ENCODE data around the gene LY6G5B. TPM values are rescaled to one million over a fixed set of nuclear protein-coding genes. Genes with fewer than 3 reads are reported as not detected.

LY6G5B gene
- total RNA-seq, 3 donors from 2014 or later, result 13.1 to 17.2 (median 15.5) TPM

DNA sequence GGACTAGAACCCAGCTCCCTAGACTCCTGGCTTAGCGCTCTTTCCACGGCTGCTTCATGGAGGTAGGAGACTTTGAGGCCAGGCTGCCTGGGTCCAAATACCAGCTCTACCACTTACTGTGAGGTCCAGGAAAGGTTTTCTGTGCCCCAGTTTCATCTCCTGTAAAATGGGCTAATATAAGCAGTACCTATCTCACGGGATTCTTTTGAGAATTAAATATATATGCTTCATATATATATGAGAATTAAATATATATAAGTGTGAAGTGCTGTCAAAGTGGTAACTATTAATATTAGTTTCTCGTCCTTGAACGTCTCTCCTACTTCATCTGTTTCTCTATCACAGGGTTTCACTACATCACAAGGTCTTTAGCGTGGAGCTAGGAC lies 21.3 kb downstream of the LY6G5B start:
- TF ChIP-seq, protein P1, sequence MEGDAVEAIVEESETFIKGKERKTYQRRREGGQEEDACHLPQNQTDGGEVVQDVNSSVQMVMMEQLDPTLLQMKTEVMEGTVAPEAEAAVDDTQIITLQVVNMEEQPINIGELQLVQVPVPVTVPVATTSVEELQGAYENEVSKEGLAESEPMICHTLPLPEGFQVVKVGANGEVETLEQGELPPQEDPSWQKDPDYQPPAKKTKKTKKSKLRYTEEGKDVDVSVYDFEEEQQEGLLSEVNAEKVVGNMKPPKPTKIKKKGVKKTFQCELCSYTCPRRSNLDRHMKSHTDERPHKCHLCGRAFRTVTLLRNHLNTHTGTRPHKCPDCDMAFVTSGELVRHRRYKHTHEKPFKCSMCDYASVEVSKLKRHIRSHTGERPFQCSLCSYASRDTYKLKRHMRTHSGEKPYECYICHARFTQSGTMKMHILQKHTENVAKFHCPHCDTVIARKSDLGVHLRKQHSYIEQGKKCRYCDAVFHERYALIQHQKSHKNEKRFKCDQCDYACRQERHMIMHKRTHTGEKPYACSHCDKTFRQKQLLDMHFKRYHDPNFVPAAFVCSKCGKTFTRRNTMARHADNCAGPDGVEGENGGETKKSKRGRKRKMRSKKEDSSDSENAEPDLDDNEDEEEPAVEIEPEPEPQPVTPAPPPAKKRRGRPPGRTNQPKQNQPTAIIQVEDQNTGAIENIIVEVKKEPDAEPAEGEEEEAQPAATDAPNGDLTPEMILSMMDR (IDR thresholded peaks at IDR 0.05), result no peak
- no peaks in the 10 kb centered on the region for H3K9me3 ChIP-seq
- intact Hi-C loops (cut with DNase I, micrococcal nuclease), result no loop called here
- DNase-seq, result no peak
- no peak overlapping the region for H3K4me3 ChIP-seq
- peaks cover 13% of the 10 kb centered on the region for H3K36me3 ChIP-seq (ENCODE audit: low read depth)
- no peaks in the 10 kb centered on the region for H3K4me1 ChIP-seq (ENCODE audit: low read depth)
- no peak for ATAC-seq

GRCh38 chr6:31691564-31692108 lies 21.9 kb downstream of the LY6G5B start:
- intact Hi-C loops (cut with DNase I, micrococcal nuclease), result no loop called here
- peaks cover 11% of the 10 kb centered on the region for H3K36me3 ChIP-seq (ENCODE audit: low read depth)
- no peak for DNase-seq
- TF ChIP-seq, protein P1 (IDR thresholded peaks at IDR 0.05), result no peak
- no peaks in the 10 kb centered on the region for H3K9me3 ChIP-seq
- no peak overlapping the region for H3K4me3 ChIP-seq
- no peak for ATAC-seq
- H3K4me1 ChIP-seq (ENCODE audit: low read depth), result no peaks in the 10 kb centered on the region

- Histone ChIP-seq H3K9me3 (no peaks in the 10 kb centered on the region), H3K4me1 (ENCODE audit: low read depth) (no peaks in the 10 kb centered on the region), H3K4me3 (no peak overlapping the region), H3K36me3 (ENCODE audit: low read depth) (peaks cover 7% of the 10 kb centered on the region)
- TF ChIP-seq, protein P1 (IDR thresholded peaks at IDR 0.05), result no peak
- DNase-seq, result no peak
- intact Hi-C loops (cut with DNase I, micrococcal nuclease), result no loop called here
- no peak for ATAC-seq
These were observed 22.6 kb downstream of the LY6G5B start for GRCh38 chr6:31692353-31692752.

- ATAC-seq (no peak), DNase-seq (no peak)
- Histone ChIP-seq H3K9me3 (no peaks in the 10 kb centered on the region), H3K36me3 (ENCODE audit: low read depth) (peaks cover 6% of the 10 kb centered on the region), H3K4me3 (no peak overlapping the region), H3K4me1 (ENCODE audit: low read depth) (no peaks in the 10 kb centered on the region)
- TF ChIP-seq, protein P1 (IDR thresholded peaks at IDR 0.05), result no peak
- intact Hi-C loops (cut with DNase I, micrococcal nuclease), result no loop called here
These were observed 23.1 kb downstream of the LY6G5B start for GRCh38 chr6:31692886-31693285.

DNA sequence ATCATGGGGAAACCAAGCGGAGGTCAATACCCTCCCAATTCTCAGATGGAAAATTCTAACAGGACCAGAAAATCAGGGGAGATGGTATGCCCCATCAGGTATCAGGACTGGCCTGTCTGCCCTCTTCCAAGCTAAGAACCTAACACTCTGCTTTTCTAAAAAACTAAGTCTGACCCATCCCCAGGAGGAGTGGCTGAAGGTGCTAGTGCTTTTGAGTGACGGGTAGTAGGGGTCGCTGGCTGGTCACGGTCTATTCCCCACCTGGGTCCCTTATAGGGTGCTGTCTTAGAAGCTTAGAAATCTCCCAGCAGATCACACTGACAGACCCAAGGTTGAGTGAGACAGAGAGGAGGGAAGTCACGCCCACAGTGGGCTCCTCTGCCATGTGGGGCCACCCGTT lies 23.8 kb downstream of the LY6G5B start:
- peaks cover 5% of the 10 kb centered on the region for H3K36me3 ChIP-seq (ENCODE audit: low read depth)
- H3K4me3 ChIP-seq, result no peak overlapping the region
- no peaks in the 10 kb centered on the region for H3K9me3 ChIP-seq
- TF ChIP-seq, protein P1 (IDR thresholded peaks at IDR 0.05), result no peak
- ATAC-seq (no peak), DNase-seq (no peak)
- intact Hi-C loops (cut with DNase I, micrococcal nuclease), result no loop called here
- H3K4me1 ChIP-seq (ENCODE audit: low read depth), result no peaks in the 10 kb centered on the region

DNA sequence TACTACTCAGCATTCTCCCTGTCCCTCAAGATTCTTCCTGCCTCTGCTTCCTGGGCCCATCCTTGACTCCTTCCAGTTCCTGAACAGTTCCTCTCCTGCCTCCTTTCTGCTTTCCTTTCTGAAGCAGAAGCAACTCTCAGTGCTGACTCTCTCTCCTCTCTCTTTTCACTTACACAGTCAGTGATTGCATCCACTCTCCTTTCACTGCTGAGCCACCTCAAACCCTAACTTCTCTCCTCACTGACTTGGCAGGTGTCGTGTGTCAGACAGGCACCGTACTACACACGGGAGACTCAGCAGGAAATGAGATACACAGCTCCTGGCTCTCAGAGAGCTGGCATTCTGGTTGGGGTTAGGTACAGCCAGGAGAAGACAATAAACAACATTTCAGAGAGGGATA lies 27.8 kb downstream of the LY6G5B start:
- intact Hi-C loops (cut with DNase I, micrococcal nuclease), result no loop called here

More for the DNA sequence above, 27.8 kb downstream of the LY6G5B start:
- Histone ChIP-seq H3K4me3 (no peak overlapping the region), H3K36me3 (ENCODE audit: low read depth) (no peaks in the 10 kb centered on the region), H3K4me1 (ENCODE audit: low read depth) (peaks cover 16% of the 10 kb centered on the region), H3K9me3 (no peaks in the 10 kb centered on the region)
- TF ChIP-seq, protein P1 (IDR thresholded peaks at IDR 0.05), result no peak
- no peak for DNase-seq
- ATAC-seq, result no peak

Measured in mucosa of descending colon (tissue), 3 donors.